ENCODE results near the gene PPFIA1.
"Not testable (repeated sequence)": the region's sequence is repeated elsewhere in the genome, so short reads cannot be mapped to it uniquely, and the experiment has no call there.

PPFIA1 gene

DNA sequence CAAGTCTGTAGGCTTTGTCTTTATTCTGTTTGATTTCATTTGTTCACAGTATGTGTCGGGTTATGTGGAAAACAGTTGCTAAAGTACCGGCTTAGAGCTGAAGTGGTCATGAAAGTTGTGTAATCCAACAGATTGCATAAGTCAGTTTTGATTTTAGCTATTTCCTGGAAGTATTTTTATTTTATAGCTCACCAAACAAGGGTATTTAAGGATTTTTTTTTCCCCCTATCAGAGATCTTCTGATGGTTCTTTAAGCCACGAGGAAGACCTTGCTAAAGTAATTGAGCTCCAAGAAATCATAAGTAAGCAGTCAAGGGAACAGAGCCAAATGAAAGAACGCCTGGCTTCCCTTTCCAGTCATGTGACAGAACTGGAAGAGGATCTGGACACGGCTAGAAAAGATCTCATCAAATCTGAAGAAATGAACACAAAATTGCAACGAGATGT is 55.9 kb downstream of the PPFIA1 start:
- DNase-seq (ENCODE audit: low read depth) = peak; percentile 92

DNA sequence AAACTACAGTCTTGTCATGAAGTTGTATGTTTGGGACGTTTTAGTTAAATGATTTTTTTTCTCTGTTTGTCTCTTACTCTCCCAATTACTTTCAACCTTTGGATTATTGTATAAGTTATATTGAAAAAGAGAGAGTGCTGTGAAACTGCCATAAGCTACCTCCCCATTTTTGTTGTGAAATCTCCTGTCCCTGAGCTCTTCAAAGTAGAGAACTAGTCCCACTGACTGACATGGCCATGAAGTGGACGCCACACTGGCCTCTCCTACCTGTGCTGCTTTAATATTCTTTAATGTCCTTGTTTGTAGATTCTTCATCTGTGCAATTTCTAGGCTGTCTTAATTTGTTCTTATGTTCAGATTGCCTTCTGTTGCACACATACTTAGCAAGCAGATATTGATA is 56.3 kb downstream of the PPFIA1 start:
- no peak for DNase-seq (ENCODE audit: low read depth)

DNA sequence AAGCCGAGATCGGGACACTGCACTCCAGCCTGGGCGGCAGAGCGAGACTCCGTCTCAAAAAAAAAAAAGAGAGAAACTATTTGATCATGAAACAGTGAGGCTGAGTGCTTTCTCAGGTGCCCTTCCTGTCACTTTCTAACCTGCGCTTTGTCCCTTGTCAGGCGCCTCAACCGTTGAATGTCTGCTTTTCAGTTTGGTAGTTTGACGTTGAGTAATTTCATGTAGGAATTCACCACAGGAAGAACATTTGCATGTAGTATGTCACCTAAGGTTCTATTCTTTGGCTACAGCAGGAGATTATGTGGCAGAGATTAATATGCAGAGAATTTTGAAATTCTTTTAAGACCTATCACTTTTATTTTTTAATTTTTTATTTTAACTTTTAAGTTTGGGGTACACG is 57.2 kb downstream of the PPFIA1 start:
- DNase-seq (ENCODE audit: low read depth) = no peak

DNA sequence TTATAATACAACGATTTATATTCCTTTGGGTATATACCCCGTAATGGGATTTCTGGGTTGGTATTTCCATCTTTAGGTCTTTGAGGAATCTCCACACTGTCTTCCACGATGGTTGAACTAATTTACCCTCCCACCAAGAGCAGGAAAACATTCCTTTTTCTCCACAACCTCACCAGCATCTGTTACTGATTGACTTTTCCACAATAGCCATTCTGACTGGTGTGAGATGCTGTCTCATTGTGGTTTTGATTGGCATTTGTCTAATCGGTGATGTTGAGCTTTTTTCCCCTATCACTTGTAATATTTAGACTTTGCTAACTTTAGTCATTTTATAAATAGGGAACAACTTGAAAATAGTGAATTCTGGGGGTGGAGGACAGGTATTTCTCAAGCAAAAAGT is 58.1 kb downstream of the PPFIA1 start:
- no peak for DNase-seq (ENCODE audit: low read depth)

DNA sequence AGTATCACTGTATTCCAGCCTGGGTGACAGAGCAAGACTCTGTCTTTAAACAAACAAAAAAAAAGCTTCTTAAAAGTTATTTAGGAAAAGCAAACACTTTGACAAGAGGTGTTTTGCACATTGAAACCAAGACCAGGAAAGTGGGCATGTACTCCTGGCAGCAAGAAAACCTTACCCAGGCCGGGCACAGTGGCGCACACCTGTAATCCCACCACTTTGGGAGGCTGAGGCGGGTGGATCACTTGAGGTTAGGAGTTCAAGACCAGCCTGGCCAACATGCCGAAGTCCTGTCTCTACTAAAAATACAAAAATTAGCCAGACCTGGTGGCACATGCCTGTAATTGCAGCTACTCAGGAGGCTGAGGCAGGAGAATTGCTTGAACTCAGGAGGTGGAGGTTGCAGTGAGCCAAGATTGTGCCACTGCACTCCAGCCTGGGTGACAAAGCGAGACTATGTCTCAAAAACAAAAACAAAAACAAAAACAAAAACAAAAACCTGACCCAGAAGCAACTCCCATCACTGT is 60.9 kb downstream of the PPFIA1 start:
- DNase-seq (ENCODE audit: low read depth) = not testable (repeated sequence)

DNA sequence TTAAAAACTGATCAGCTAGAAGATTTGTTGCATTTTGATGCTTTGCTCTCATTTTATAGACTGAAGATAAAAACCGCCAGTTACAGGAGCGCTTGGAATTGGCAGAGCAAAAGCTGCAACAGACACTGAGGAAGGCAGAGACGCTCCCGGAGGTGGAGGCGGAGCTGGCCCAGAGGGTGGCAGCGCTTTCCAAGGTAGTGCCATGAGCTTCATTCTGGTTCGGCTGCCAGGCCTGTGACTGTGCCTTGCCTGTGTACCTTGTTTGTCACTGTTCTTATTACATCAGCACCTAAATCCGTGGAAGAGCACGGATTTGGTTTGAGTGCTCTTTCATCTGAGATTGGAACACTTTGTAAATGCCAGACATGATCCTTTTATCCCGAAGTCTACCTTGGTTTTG is 61.4 kb downstream of the PPFIA1 start:
- no peak for DNase-seq (ENCODE audit: low read depth)

DNA sequence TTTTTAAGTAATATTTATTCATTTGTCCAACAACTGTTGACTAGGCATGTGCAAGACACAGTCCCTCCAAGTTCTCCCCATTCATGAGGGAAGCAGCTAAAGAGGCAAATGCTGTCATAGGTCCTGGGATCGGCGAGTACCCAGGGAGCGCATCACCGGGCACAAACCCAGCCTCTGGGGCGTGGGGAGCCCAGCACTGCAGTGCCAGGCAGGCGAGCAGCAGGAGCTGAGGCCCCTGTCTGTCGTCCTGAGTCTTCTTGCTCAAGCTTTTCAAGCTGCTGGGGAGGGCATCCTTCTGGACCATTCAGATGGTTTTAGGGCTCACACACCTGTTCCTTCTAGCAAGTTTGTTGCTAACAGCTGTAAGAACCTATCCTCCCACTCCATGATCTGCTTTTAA is 62.1 kb downstream of the PPFIA1 start:
- DNase-seq (ENCODE audit: low read depth) = no peak

DNA sequence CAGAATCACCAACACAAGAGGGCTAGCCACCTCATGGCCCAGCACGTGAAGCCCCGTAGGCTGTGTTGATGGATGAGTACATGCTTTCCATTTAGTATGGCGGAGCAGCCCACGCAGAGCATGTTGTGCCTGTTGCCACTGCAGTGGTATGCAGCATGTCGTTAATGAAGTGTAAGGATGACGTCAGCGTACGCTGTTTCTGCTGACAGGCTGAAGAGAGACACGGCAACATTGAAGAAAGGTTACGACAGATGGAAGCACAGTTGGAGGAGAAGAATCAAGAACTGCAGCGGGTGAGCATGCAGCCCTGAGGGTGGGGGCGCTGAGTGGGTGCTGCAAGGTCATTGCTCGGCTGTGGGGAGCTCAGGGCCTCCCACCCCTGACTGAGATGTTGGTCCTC is 62.8 kb downstream of the PPFIA1 start:
- peak; percentile 78 for DNase-seq (ENCODE audit: low read depth)

DNA sequence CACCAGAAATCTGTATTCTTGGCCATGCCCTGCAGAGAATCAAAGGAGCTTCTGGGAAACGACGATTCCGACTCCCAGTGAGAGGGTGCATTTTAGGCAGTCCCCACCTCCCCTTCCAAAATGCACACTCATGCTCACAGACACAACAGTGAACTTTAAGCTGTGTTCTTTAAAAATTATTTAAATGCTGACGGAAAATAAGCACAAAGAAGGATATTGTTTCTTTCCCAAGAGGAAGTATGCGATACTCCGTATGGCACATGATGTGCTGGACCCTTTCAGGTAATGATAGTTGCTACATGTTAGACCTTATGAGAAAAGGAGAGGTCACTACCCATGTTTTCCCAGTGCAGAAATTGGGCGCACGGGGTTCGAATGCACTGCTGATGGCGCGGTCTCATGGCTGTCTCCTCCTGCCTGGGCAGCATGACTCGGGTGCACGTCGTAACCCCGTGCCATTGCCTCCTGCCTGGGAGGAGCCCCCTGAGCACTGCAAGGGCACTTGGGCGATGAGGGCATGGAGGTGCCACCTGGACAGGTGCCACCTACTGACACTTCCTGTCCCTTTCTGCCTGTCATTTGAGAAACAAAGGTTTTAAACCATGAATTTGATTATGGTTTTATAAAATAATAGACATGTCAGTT is 64.0 kb downstream of the PPFIA1 start:
- no peak for DNase-seq (ENCODE audit: low read depth)

DNA sequence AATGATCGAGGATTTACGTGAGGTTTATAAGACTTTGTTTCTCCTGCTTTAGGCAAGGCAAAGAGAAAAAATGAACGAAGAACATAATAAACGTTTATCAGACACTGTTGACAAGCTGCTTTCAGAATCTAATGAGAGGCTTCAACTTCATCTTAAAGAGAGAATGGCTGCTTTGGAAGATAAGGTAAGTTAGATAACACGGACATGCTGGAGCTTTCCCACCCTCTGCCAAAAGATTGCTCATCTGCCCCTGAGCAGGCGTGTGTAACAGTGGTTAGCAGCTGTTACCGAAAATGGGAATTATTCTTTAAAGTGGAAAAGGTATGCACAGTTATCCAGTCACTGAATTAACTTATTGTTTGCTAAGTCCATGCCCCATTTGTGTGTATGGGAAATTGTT is 65.0 kb downstream of the PPFIA1 start:
- peak; percentile 65 for DNase-seq (ENCODE audit: low read depth)

DNA sequence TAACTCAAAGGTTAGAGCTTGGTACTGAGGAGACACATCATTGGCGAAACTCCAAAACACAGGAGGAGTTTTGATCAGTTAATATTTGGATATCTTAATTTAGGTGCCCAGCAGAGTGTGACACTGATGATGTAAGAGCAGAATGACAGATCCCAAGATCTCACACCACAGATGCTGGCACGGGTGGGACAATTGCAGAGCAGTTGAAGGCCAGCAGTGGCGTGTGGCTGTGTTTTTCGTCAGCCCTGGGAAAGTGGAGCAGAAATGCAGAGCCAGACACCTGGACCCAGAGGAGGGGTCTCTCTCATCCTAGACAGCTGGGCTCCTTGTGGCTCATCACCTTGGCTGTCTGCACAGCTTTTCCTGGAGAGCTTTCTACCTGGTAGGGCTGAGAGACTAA is 68.1 kb downstream of the PPFIA1 start:
- DNase-seq (ENCODE audit: low read depth) = no peak

DNA sequence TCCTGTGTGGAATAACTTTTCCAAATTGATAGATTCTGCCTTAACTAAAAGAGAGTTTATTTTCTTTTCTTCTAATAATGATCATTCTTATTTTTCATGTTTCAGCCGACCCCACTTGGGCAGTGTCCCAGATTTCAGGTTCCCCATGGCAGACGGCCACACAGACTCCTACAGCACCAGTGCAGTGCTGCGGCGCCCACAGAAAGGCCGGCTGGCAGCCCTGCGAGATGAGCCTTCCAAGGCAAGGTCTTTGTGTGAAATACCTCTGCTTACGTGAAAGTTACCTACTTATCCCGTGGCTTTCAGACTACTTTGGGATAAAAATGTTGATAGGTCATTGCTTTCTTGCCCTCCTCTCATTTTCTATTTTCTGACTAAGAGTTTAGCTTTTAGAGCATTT is 68.6 kb downstream of the PPFIA1 start:
- no peak for DNase-seq (ENCODE audit: low read depth)

DNA sequence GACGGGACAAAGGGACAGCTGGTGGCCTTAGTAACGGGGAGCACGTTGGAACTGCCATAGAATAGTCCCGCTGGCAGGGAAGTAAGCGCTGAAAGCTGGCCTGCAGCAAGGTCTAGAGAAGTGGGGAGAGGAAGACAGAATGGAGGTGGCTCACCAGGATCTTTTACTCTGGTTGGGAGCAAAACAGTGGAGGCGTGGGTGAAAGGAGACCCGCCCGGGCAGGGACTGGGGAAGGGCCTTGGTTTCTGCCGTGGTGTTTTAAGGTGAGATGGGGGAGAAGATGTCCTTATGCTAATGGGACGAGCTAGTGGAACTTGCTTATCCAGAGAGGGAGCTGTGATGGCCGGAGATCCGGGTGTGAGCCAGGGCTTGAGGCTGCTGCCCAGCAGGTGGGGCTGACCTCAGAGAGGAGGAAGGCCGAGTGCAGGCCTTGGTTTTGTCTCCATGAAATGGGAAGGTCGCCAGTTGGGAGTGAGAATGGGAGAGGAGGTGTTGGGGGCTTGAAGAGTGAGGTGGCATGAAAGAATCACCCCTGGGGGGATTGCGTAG is 71.5 kb downstream of the PPFIA1 start:
- DNase-seq (ENCODE audit: low read depth) = no peak

DNA sequence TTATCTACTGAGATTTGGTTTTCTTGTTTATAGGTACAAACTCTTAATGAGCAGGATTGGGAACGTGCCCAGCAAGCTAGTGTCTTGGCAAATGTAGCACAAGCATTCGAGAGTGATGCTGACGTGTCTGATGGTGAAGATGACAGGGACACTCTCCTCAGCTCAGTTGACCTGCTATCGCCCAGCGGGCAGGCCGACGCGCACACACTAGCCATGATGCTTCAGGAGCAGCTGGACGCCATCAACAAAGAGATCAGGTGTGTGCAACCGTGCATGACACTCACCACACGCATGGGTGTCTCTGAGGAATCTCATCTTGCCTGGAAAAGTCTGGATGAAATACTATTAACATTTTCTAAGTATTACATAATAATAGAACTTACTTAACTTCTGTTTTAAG is 73.1 kb downstream of the PPFIA1 start:
- DNase-seq (ENCODE audit: low read depth) = no peak

DNA sequence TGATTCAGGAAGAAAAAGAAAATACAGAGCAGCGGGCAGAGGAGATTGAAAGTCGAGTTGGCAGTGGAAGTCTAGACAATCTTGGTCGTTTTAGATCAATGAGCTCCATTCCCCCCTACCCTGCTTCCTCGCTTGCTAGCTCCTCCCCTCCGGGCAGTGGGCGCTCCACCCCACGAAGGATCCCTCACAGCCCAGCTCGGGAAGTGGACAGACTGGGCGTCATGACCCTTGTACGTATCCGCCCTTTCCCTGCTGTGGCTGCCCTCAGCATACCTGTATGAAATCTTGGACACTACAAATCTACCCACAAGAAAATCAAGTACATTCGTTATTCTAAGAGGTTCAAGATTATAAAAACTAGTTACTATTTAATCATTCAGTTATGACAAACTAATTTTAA is 77.7 kb downstream of the PPFIA1 start:
- no peak for DNase-seq (ENCODE audit: low read depth)

DNA sequence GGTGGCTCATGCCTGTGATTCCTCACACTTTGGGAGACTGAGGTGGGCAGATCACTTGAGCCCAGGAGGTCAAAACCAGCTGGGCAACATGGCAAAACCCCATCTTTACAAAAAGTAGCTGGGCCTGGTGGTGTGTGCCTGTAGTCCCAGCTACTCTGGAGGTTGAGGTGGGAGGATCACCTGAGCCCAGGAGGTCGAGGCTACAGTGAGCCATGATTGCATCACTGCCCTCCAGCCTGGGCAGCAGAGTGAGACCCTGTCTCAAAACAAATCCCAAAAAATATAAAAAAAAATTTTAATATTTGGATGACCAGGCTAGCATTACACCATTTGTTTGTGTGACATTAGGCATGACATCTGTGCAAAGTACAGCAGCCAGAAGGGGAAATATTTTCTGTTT is 78.1 kb downstream of the PPFIA1 start:
- DNase-seq (ENCODE audit: low read depth) = no peak

DNA sequence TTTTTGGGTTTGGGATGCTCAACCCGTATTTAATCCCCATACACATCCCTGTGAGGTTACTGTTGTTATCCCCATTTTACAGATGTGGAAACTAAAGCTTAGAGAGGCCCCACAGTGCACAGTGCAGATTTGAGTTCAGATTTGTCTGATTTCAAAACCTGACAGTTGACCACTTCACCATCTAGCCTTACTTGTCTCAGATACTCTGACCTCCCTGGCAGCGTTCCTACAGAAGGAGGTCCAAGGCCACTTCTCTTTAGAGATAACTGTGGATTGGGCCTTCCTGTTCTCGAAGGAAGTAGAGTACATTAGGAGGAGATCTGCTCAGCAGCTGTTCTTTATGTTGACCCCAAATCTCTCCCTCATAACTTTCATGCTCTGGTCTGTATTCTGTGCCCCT is 81.2 kb downstream of the PPFIA1 start:
- DNase-seq (ENCODE audit: low read depth) = peak; percentile 4

DNA sequence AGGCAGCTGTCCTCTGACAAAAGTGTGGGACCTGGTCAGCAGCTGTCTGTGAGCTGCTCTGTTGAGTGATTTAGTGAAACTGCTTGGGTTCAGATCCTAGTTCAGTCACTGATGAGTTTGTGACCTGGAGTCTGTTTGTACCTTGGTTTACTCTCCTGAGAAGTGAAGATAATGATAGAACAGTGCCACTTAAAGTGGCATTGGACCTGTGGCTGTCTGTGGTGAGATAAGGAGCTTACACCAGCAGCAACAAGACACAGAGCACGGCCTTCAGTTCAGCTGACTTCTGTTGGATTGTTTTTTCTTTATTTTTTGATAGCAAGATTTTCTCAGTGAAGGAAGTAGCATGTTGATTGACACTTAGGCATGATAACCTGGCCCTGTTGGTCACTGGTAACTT is 81.6 kb downstream of the PPFIA1 start:
- DNase-seq (ENCODE audit: low read depth) = no peak

DNA sequence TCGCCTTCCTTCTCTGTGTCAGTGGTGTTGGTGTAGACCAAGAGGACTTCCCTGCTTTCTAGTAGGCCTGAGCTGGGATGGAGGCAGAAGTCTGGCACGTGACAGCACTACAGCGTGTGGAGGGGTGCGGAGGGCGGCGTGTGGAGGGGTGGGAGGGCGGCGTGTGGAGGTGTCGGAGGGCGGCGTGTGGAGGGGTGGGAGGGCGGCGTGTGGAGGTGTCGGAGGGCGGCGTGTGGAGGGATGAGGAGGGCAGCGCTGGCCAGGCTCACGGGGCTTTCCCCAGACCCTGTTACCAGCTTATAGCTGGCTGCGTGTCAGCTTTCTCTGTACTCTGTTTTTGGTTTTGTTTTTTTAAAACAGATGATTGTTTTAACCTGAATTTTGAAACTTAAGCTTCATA is 82.1 kb downstream of the PPFIA1 start:
- no peak for DNase-seq (ENCODE audit: low read depth)

DNA sequence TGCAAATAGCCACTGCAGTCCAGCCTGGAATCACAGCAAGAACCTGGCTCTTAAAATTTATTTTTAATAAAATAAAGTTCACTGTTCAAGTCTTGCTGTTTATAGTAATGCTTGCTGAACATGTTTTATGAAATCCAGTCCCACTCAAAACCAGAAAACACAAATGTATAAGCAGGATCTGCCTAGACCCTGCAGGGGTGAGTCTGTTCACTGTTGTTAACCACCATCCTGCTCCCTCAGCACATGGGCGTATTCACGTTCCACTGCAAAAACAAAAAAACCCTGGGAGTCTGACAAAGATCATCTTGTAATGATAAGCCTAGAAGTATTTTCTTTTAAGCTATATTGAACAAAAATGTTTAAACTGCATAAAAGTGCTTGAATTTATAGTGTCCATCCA is 82.8 kb downstream of the PPFIA1 start:
- no peak for DNase-seq (ENCODE audit: low read depth)

DNA sequence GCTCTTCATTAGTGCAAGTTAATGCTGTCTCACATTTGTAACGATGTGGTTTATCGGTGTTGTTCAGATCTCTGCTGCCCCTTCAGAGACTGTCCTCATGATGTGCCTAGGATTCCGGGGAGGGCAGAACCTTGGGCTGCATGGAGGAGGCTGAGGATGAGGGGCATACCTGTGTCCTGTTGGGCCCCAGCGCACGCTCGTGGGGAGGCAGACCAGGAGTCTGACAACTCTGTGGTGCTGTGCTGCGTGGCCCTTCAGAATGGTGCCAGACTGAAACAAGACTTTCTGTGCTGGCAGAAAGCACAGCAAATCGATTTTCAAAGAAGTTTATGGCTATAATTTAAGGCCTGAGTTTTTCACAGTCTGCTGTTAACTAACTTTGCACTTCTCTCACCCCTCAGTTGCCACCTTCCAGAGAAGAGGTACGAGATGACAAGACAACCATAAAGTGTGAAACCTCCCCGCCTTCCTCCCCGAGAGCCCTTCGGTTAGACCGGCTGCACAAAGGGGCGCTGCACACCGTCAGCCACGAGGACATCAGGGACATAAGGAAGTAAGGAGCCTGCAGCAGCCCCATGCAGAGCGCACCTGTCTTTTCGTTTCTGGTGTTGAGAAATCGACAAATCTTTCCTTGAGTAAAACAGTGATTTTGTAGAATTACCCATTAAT is 83.5 kb downstream of the PPFIA1 start:
- DNase-seq (ENCODE audit: low read depth) = no peak

DNA sequence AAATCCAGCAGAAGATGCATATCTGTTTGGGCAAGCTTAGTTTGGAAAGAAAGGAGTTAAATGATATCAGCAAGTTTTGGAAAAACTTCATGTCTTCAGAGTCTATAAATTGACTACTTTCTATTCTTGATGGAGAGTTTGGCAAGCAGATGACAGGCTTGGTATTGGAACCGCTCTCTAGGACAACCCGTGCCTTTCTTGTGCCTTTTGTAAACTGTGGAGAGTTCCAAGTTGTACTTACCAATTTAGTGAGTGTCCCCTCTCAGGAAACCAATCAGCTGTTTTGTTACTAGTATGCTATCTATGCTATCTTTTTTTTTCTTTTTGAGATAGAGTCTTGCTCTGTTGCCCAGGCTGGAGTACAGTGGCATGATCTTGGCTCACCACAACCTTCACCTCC is 84.1 kb downstream of the PPFIA1 start:
- no peak for DNase-seq (ENCODE audit: low read depth)

DNA sequence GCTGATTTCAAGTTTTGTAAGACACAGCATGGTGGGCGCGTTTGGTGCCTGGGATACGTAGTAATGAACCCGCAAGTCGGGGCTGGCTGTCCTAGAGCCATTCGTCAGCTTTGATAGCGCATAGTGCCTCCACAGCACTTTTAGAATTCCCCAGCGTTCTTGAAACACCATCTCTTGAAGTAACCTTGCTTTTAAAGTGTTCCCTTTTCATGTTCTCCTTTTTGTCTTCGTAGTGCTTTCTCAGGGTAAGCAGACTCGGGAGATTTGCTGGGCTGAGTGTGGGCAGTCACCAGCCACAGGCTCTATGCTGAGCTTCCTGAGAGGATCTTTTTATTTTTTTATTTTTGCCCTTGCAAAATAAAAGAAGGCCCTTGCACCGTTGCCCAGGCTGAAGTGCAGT is 88.3 kb downstream of the PPFIA1 start:
- no peak for DNase-seq (ENCODE audit: low read depth)

All from amniotic epithelial cell (primary cell).